NB4 (cell line): Measurements from ENCODE around the gene FOXP1.

Experiments used
- CTCF ChIP-seq: IDR thresholded peaks from one replicate; pipeline ENCODE4 v1.5.1; 2012; ENCODE audit warnings: low read depth, low read length
- MAX ChIP-seq: IDR thresholded peaks from 2 replicates; pipeline ENCODE4 v1.6.1; 2011; ENCODE audit warnings: low read depth, low read length
- MYC ChIP-seq: IDR thresholded peaks from 2 replicates; pipeline ENCODE4 v1.6.1; 2011; ENCODE audit warnings: low read depth, low read length
- POLR2A ChIP-seq: IDR thresholded peaks from 2 replicates; pipeline ENCODE4 v1.6.1; 2011; ENCODE audit warnings: mild to moderate bottlenecking; ENCODE audit not compliant: insufficient read length; ENCODE audit errors: extremely low read depth

- TF ChIP-seq CTCF = no peak
- no peak for TF ChIP-seq POLR2A
- TF ChIP-seq MAX = no peak
- no peak for TF ChIP-seq MYC
Measured at GRCh38 chr3:71110385-71111222, 472.9 kb downstream of the FOXP1 start.
